Mucosa of rectum (tissue), 2 donors: ENCODE data around the gene IFNL2.
"Not testable (repeated sequence)": the region's sequence is repeated elsewhere in the genome, so short reads cannot be mapped to it uniquely, and the experiment has no call there.

ENCODE experiments used
- H3K27ac ChIP-seq, 2 donors: one replicate each; pipeline ENCODE4 v1.7.0; 2013; ENCODE audit warnings: inconsistent platforms in 2 of 2, low read depth in 2 of 2, low read length in 2 of 2
- H3K27me3 ChIP-seq, 2 donors: one replicate each; pipeline ENCODE4 v1.7.0; 2013; ENCODE audit warnings: low read length in 2 of 2; ENCODE audit not compliant: control insufficient read depth in 2 of 2, insufficient read depth in 2 of 2
- H3K36me3 ChIP-seq, 2 donors: one replicate each; pipeline ENCODE4 v1.7.0; 2013; ENCODE audit warnings: low read length in 2 of 2; ENCODE audit not compliant: control insufficient read depth in 2 of 2, insufficient read depth in 2 of 2
- H3K4me1 ChIP-seq, 2 donors: one replicate each; pipeline ENCODE4 v1.7.0; 2013; ENCODE audit warnings: low read length in 2 of 2, mild to moderate bottlenecking in 1 of 2; ENCODE audit not compliant: control insufficient read depth in 2 of 2, insufficient read depth in 2 of 2
- H3K4me3 ChIP-seq, 2 donors: one replicate each; pipeline ENCODE4 v1.7.0; 2013; ENCODE audit warnings: low read length in 2 of 2
- H3K9ac ChIP-seq, 2 donors: one replicate each; pipeline ENCODE4 v1.7.0; 2013; ENCODE audit warnings: low read length in 2 of 2, low read depth in 1 of 2, mild to moderate bottlenecking in 1 of 2
- H3K9me3 ChIP-seq, 2 donors: one replicate each; pipeline ENCODE4 v1.7.0; 2013; ENCODE audit warnings: low read length in 2 of 2; ENCODE audit not compliant: control insufficient read depth in 2 of 2
- donor health status: healthy.
- donor health status: Normal muscosa, but diverticular disease.

IFNL2 gene

DNA sequence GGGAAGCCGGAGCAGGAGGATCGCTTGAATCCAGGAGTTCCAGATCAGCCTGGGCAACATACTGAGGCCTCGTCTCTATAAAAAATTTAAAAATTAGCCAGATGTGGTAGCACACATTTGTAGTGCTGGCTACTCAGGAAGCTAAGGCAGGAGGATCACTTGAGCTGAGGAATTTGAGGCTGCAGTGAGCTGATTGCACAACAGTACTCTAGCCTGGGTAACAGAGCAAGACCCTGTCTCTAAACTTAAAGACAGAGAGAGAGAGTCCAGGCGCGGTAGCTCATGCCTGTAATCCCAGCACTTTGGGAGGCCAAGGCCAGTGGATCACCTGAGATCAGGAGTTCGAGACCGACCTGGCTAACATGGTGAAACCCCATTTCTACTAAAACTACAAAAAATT lies 27.8 kb upstream of the IFNL2 start:
- Histone ChIP-seq H3K9me3 (no peaks in the 10 kb centered on the region), H3K9ac (no peak overlapping the region), H3K4me3 (no peak overlapping the region), H3K27me3 (no peaks in the 10 kb centered on the region), H3K36me3 (no peaks in the 10 kb centered on the region), H3K4me1 (peaks cover 0 to 2% of the 10 kb centered on the region in 2 donors), H3K27ac (no peak overlapping the region)

DNA sequence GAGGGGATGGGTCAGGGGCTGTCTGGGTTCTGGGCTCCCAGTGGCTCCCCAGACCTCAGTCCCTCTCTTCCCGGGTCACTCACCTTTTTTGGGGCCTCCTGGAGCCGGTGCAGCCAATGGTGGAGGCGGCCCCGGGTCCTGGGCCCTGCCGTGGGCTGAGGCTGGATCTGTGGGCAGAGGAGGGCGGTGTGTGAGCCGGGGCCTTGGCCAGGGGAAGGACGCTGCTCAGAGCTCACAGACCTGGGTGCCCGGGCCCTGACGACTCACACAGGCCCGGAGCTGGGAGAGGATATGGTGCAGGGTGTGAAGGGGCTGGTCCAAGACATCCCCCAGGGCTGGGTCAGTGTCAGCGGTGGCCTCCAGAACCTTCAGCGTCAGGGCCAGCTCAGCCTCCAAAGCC lies 24.5 kb upstream of the IFNL2 start:
- H3K9ac ChIP-seq, H3K4me3 ChIP-seq, H3K9me3 ChIP-seq, H3K36me3 ChIP-seq, H3K4me1 ChIP-seq, H3K27ac ChIP-seq: not testable (repeated sequence)
- peaks cover 4 to 10% of the 10 kb centered on the region in 2 donors for H3K27me3 ChIP-seq

DNA sequence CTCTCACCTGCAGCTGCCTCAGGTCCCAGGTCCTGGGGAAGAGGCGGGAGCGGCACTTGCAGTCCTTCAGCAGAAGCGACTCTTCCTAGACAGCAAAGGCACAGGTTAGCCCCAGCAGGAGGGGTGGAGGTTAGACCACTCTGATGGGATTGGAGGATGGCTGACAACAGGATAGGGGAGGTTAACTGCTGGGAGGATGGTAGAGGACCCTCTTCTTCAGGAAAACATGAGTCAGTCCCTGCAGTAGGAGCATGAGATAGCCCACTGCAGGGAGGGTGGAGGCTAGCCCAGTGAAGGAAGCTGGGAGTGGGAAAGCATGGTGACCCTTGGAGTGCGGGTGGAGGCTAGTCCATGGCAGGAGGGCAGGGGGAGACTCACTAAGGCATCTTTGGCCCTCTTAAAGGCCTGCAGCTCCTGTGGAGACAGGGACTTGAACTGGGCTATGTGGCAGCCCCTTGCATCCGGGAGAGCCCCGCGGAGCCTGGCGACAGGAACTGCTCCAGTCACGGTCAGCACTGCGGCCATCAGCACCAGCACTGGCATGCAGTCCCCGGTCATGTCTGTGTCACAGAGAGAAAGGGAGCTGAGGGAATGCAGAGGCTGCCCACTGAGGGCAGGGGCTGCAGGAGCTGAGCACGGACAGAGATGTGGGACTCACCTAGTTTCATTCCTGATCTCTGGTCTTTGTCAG lies 23.6 kb upstream of the IFNL2 start, which contains the start of gene IFNL3:
Gene IFNL3 (minus strand): TSS at position 597 of the 691 bp plus-strand sequence. CDS start 39 bp downstream, at position 558.
- H3K27ac ChIP-seq, H3K4me1 ChIP-seq, H3K9ac ChIP-seq, H3K4me3 ChIP-seq, H3K36me3 ChIP-seq, H3K9me3 ChIP-seq: not testable (repeated sequence)
- H3K27me3 ChIP-seq, result peaks cover 4 to 17% of the 10 kb centered on the region in 2 donors

DNA sequence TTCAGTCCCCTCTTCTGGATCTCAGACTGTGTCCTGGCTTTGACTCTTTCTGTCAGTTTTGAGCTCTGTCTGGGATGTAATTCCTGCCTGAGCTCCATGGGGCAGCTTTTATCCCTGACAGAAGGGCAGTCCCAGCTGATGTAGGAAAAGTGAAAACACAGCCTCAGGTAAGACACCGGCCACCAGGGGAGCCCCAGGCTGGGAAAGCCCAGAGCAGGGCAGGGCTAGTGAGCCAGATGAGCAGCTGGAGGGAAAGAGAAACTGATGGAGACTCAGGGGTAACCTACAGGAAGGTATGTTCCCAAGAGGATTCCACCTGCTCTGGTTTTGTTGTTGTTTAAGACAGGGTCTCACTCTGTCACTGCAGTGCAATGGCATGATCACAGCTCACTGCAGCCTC lies 23.0 kb upstream of the IFNL2 start:
- not testable (repeated sequence) for H3K4me3 ChIP-seq, H3K9ac ChIP-seq, H3K27ac ChIP-seq, H3K36me3 ChIP-seq, H3K9me3 ChIP-seq, H3K4me1 ChIP-seq
- peaks cover 4 to 17% of the 10 kb centered on the region in 2 donors for H3K27me3 ChIP-seq

DNA sequence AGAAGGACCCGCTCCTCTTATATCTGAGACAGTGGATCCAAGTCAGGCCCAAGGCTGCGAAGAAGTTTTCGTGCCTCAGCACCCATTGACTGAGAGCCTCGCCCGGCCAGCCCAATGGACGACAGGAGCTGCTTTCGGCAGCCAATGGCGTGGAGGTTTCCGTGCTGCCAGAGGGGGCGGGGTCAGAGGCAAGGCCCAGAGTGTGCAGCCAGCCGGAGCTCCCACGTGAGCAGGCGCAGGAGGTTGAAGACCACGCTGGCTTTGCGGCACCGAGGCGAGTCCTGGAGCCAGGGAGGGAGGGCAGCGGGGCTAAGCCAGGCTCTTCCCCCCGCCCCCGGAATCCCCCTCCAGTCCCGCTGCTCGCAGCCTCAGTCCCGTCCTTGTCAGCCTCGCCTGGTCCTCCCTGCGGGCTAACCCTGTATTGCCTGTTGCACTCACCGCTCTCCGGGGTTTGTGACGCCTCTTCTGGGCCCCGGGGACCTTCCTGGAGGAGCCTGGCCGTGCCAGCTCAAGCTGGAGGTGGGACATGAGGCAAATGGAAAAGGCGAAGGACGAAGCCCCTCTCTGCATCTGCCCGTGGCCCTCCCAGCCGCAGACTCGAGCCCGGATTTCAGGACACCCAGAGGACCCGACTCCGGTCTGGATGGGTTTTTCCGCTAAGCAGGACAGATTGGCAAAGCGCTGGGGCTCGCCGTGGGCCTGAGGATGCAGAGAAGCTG lies 21.1 kb upstream of the IFNL2 start:
- Histone ChIP-seq H3K4me1 (no peaks in the 10 kb centered on the region), H3K4me3 (no peak overlapping the region), H3K27ac (no peak overlapping the region), H3K27me3 (peaks cover 6 to 17% of the 10 kb centered on the region in 2 donors), H3K9ac (no peak overlapping the region), H3K9me3 (no peaks in the 10 kb centered on the region), H3K36me3 (no peaks in the 10 kb centered on the region)

DNA sequence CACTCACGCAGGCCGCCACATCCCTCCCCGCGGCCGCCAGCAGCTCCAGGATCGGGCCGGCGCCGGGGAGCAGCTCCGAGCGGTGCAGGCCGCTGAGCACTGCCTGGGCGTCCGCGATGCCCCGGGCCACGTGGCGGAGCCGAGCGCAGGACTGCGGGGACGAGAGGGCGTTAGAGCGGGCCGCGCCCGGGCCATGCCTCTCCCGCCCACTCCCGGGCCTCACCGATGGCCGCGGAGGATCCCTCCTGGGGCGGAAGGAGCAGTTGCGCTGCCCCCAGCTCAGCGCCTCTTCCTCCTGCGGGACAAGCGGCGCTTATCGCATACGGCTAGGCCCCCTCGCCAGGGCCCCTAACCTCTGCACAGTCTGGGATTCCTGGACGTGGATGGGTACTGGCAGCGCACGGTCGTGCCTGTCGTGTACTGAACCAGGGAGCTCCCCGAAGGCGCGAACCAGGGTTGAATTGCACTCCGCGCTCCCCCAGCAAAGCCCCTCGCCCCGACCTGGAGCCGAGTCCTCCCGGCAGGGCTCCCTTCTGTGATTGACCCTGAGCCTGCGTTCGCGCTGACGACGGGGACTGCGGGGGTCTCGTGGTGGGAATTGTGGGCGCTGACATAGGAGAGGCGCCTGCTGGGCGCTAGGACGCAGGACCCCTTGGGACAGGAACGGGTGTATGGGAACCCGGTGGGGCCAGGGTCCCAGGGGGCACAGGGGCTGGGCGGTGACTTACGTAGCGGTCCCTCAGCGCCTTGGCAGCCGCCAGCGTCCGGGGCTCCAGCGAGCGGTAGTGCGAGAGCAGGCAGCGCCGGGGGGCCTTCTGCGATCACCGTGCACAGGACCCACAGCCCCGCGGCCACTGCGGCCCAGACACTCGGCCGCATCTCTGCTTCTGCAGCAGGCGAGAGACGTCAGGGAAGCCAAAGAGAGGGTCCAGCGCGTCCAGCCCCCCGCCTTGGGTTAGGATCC lies 20.2 kb upstream of the IFNL2 start:
- no peak overlapping the region for H3K4me3 ChIP-seq
- peaks cover 6 to 17% of the 10 kb centered on the region in 2 donors for H3K27me3 ChIP-seq
- H3K36me3 ChIP-seq, result no peaks in the 10 kb centered on the region
- H3K4me1 ChIP-seq, result no peaks in the 10 kb centered on the region
- no peaks in the 10 kb centered on the region for H3K9me3 ChIP-seq
- no peak overlapping the region for H3K27ac ChIP-seq
- H3K9ac ChIP-seq, result no peak overlapping the region

DNA sequence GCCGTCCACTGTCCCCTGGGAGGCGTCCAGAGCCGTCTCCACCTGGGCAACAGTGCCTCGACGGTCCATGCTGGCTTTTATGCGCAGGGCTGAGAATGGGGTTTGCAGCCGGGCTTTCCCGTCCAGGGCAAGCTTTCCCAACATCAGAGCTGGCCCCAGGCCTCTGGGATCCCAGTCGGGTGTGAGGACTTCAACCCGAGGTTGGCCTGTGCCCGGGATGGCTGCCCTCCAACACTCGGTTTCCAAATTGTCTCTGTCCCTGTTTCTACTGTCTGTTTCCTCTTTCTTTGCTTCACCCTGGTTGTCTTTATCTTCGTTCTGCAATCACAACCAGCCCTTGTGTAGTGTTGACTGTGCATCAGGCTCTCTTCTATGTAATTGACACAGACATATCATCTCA lies 19.4 kb upstream of the IFNL2 start, which contains the start of gene IFNL4:
Gene IFNL4 (minus strand): TSS at position 51 of the 400 bp plus-strand sequence.
- H3K4me3 ChIP-seq, result no peak within 1 kb of the TSS

DNA sequence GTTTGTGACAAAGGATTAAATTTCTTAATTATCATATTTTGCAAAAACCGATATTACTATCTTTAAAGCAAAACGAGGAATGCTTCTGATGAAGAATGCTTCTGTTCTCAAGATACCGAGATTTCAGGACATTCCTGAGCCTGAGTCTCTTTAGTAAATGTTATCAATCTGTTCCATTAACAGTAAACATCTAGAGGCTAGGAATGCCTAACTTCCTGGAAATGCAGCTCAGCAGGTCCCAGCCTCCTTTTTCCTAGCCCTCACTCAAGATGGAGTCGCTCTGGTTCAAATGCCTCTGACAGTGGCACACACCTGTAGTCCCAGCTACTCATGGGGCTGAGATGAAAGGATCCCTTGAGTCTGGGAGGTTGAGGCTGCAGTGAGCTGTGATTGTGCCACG lies 17.1 kb upstream of the IFNL2 start:
- Histone ChIP-seq H3K4me3 (no peak overlapping the region), H3K9ac (no peak overlapping the region), H3K27ac (no peak overlapping the region), H3K4me1 (no peaks in the 10 kb centered on the region), H3K9me3 (no peaks in the 10 kb centered on the region), H3K27me3 (peaks cover 6 to 17% of the 10 kb centered on the region in 2 donors), H3K36me3 (no peaks in the 10 kb centered on the region)

More for the DNA sequence above, 19.4 kb upstream of the IFNL2 start, which contains the start of gene IFNL4:
- H3K9me3 ChIP-seq, result no peaks in the 10 kb centered on the region
- H3K27me3 ChIP-seq, result peaks cover 6 to 17% of the 10 kb centered on the region in 2 donors
- no peaks in the 10 kb centered on the region for H3K36me3 ChIP-seq
- no peaks in the 10 kb centered on the region for H3K4me1 ChIP-seq
- no peak within 1 kb of the TSS for H3K27ac ChIP-seq
- H3K9ac ChIP-seq, result no peak within 1 kb of the TSS

DNA sequence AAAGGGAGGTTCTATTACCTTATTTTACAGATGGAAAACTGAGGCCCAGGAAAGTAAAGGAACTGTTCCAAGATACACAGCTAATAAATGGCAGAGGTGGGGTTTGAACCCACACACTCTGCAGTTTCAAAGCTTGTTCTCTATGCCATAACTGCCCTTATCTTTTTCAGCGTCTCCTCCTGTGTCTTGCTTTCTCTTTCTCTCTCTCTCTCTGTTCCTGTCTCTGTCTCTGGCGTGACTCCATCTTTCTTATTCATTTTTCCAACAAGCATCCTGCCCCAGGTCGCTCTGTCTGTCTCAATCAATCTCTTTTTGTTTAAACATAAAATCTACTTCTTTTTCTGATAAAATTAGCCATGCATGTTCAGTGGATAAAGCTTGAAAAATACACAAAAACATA lies 16.4 kb upstream of the IFNL2 start:
- Histone ChIP-seq H3K4me3 (no peak overlapping the region), H3K27me3 (peaks cover 6 to 17% of the 10 kb centered on the region in 2 donors), H3K9ac (no peak overlapping the region), H3K4me1 (no peaks in the 10 kb centered on the region), H3K36me3 (no peaks in the 10 kb centered on the region), H3K9me3 (no peaks in the 10 kb centered on the region), H3K27ac (no peak overlapping the region)
